Hepatocyte (in vitro differentiated cells): ENCODE measurements around the gene DLGAP3.

ENCODE experiments used
- EZH2 ChIP-seq: fragments of 200-600 bp; sonication (generic); IDR thresholded peaks from 2 replicates; pipeline ENCODE4 v1.6.1; 2016; ENCODE audit warnings: antibody characterized with exemption, mild to moderate bottlenecking, borderline replicate concordance
- EZH2phosphoT487 ChIP-seq: fragments of 200-600 bp; sonication (generic); IDR thresholded peaks from one replicate; pipeline ENCODE4 v1.6.1; 2018; ENCODE audit warnings: antibody characterized with exemption, mild to moderate bottlenecking, low read depth, moderate library complexity; ENCODE audit not compliant: unreplicated experiment, severe bottlenecking
- TF ChIP-seq, protein P1 (sequence below): fragments of 200-600 bp; sonication (generic); IDR thresholded peaks from 2 replicates; pipeline ENCODE4 v1.5.1; 2016; ENCODE audit warnings: antibody characterized with exemption, mild to moderate bottlenecking; ENCODE audit not compliant: poor library complexity

DNA sequence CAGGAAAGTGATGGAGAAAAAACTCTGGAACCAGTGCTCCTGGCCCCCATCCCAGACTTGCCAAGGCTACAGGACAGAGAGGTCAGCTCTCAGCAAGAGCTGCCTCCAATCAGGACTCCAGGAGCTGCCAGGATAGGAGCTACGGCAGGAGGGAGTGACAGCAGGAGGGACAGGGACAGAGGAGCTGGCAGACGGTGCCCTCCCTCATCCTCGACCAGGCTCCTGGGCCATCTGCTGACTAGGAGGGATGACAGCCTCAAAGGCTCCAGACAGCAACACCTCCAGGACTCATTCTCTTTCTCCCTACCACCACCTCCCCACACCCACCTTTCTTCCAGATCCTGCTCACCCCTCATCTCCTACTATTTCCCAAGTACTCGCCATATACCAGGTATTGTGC, 22.7 kb downstream of the DLGAP3 start:
- TF ChIP-seq, protein P1, sequence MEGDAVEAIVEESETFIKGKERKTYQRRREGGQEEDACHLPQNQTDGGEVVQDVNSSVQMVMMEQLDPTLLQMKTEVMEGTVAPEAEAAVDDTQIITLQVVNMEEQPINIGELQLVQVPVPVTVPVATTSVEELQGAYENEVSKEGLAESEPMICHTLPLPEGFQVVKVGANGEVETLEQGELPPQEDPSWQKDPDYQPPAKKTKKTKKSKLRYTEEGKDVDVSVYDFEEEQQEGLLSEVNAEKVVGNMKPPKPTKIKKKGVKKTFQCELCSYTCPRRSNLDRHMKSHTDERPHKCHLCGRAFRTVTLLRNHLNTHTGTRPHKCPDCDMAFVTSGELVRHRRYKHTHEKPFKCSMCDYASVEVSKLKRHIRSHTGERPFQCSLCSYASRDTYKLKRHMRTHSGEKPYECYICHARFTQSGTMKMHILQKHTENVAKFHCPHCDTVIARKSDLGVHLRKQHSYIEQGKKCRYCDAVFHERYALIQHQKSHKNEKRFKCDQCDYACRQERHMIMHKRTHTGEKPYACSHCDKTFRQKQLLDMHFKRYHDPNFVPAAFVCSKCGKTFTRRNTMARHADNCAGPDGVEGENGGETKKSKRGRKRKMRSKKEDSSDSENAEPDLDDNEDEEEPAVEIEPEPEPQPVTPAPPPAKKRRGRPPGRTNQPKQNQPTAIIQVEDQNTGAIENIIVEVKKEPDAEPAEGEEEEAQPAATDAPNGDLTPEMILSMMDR: no peak
- no peak for TF ChIP-seq EZH2phosphoT487
- TF ChIP-seq EZH2: no peak
